ENCODE data around the gene OR2H2.

OR2H2 gene

DNA sequence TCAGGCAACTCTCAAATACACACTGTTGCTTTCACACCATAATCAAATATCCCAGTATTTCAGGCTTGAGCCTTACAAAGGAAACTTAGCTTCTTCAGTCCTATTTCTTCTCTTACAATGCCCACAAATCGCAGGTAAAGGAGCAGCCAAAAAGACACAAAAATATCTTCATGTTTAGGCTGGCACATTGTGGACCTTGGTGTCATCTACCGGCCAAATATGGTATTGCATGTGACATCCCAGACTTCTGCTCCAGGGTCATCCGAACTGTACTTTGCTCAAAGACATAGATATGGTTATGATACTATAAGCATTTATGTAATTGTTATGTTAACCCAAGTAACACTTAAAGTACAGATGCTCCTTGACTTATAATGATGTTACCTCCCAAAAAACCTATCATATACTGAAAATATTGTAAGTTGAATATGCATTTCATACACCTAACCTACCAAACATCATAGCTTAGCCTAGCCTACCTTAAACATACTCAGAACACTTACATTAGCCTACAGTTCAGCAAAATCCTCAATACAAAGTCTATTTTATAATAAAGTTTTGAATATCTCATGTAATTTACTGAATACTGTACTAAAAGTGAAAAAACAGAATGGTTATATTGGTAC, 4.6 kb downstream of the OR2H2 start:
- no peak overlapping the region for H3K4me3 ChIP-seq (ENCODE audit: low read depth, low read length)
- DNase-seq (ENCODE audit: low read depth), result peak; percentile 16
- TF ChIP-seq, protein P1, sequence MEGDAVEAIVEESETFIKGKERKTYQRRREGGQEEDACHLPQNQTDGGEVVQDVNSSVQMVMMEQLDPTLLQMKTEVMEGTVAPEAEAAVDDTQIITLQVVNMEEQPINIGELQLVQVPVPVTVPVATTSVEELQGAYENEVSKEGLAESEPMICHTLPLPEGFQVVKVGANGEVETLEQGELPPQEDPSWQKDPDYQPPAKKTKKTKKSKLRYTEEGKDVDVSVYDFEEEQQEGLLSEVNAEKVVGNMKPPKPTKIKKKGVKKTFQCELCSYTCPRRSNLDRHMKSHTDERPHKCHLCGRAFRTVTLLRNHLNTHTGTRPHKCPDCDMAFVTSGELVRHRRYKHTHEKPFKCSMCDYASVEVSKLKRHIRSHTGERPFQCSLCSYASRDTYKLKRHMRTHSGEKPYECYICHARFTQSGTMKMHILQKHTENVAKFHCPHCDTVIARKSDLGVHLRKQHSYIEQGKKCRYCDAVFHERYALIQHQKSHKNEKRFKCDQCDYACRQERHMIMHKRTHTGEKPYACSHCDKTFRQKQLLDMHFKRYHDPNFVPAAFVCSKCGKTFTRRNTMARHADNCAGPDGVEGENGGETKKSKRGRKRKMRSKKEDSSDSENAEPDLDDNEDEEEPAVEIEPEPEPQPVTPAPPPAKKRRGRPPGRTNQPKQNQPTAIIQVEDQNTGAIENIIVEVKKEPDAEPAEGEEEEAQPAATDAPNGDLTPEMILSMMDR (IDR thresholded peaks at IDR 0.05; ENCODE audit: low read depth, low read length, missing control alignments), result peak; percentile 96
- in situ Hi-C loops (cut with HindIII; ENCODE audit: low sequenced_read_pairs), result no loop called here

DNA sequence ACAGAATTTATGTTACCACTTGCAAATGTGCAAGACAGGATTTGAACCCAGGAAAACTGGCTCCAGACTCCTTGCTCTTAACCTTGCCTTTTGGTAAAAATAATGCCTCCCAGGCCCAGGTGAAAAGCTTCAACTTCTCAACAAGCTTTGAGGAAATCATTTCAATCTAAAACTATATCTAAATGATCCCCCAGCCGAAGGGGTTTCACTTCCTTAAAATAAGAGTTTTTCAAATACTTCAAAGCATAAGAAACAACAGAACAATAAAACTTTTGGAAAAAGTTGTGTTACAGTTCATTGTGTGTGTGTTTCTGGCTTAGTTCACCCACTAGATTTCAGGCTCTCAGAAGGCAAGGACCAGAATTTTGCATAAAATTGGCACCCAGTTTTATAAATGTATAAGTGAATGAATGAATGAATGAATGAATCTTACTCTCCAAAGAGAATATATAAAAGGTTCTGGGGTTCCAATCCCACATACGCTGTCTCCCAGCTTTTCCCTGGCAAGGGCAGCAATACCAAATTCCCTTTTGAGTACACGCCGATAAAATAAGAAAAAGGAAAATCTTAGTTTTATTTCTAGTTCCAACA, 5.4 kb downstream of the OR2H2 start:
- TF ChIP-seq, protein P1 (IDR thresholded peaks at IDR 0.05; ENCODE audit: low read depth, low read length, missing control alignments), result no peak
- H3K4me3 ChIP-seq (ENCODE audit: low read depth, low read length), result no peak overlapping the region
- no peak for DNase-seq (ENCODE audit: low read depth)
- in situ Hi-C loops (cut with HindIII; ENCODE audit: low sequenced_read_pairs), result no loop called here

- in situ Hi-C loops (cut with HindIII; ENCODE audit: low sequenced_read_pairs), result no loop called here
- no peak overlapping the region for H3K4me3 ChIP-seq (ENCODE audit: low read depth, low read length)
- TF ChIP-seq, protein P1 (IDR thresholded peaks at IDR 0.05; ENCODE audit: low read depth, low read length, missing control alignments), result no peak
- no peak for DNase-seq (ENCODE audit: low read depth)
Observed at GRCh38 chr6:29591677-29592076, 6.8 kb downstream of the OR2H2 start.

- in situ Hi-C loops (cut with HindIII; ENCODE audit: low sequenced_read_pairs), result no loop called here
- H3K4me3 ChIP-seq (ENCODE audit: low read depth, low read length), result no peak overlapping the region
- TF ChIP-seq, protein P1 (IDR thresholded peaks at IDR 0.05; ENCODE audit: low read depth, low read length, missing control alignments), result no peak
- DNase-seq (ENCODE audit: low read depth), result no peak
Observed at GRCh38 chr6:29593199-29593855, 8.4 kb downstream of the OR2H2 start.

DNA sequence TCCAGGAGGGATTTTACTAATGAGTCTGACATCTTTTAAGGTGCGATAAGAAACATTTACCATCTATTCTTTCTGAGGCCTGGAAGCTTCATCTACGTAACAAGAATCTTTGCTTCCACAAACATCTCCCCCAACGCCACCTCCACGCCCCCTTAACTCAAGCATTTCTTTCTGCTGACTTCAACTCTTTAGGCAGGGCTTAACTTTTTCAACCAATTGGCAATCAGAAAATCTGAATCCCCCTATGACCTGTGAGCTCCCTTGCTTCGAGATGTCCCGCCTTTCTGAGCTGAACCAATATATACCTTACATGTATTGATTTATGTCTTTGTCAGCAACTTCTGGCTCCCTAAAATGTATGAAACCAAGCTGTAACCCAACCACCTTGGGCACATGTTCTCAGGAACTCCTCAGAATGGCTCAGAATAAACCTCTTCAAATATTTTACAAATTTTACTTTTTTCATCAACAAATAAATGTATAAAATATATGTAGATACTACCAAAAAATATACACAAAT, 11.5 kb downstream of the OR2H2 start:
- no peak for DNase-seq (ENCODE audit: low read depth)
- TF ChIP-seq, protein P1 (IDR thresholded peaks at IDR 0.05; ENCODE audit: low read depth, low read length, missing control alignments), result no peak
- H3K4me3 ChIP-seq (ENCODE audit: low read depth, low read length), result no peak overlapping the region
- in situ Hi-C loops (cut with HindIII; ENCODE audit: low sequenced_read_pairs), result loop anchor here (5.0 kb wide), 1 partner anchor 71 kb away; no protein-coding TSS in a partner anchor

- DNase-seq (ENCODE audit: low read depth), result no peak
- no peak overlapping the region for H3K4me3 ChIP-seq (ENCODE audit: low read depth, low read length)
- in situ Hi-C loops (cut with HindIII; ENCODE audit: low sequenced_read_pairs), result loop anchor here (5.0 kb wide), 1 partner anchor 70 kb away; no protein-coding TSS in a partner anchor
- TF ChIP-seq, protein P1 (IDR thresholded peaks at IDR 0.05; ENCODE audit: low read depth, low read length, missing control alignments), result no peak
Observed at GRCh38 chr6:29597184-29597583, 12.3 kb downstream of the OR2H2 start.
